GM12864 (cell line): Measurements from ENCODE around the gene TMEM50A.

Source experiments
- DNase-seq: peaks from one replicate; pipeline ENCODE4 v3.0.0-alpha.2; 2011; ENCODE audit warnings: low read depth
- H3K4me3 ChIP-seq: 2 replicates; pipeline ENCODE4 v1.5.1; 2011; ENCODE audit warnings: mild to moderate bottlenecking, low read depth, low read length, control low read depth
- CTCF ChIP-seq: IDR thresholded peaks from 2 replicates; pipeline ENCODE4 v1.5.1; 2011; ENCODE audit warnings: low read depth, mild to moderate bottlenecking, moderate library complexity, low read length, control low read depth, inconsistent platforms; ENCODE audit errors: missing control alignments

The TMEM50A gene

GRCh38 chr1:25347556-25347955, 9.4 kb downstream of the TMEM50A start:
- TF ChIP-seq CTCF = no peak

GRCh38 chr1:25349606-25350005, 11.5 kb downstream of the TMEM50A start:
- DNase-seq = no peak
- TF ChIP-seq CTCF = no peak
- H3K4me3 ChIP-seq = no peak overlapping the region

More at GRCh38 chr1:25347556-25347955, 9.4 kb downstream of the TMEM50A start:
- no peak overlapping the region for H3K4me3 ChIP-seq
- no peak for DNase-seq

GRCh38 chr1:25355841-25356395, 17.8 kb downstream of the TMEM50A start:
- DNase-seq = no peak
- no peak for TF ChIP-seq CTCF
- no peak overlapping the region for H3K4me3 ChIP-seq

GRCh38 chr1:25356441-25356840, 18.3 kb downstream of the TMEM50A start:
- no peak overlapping the region for H3K4me3 ChIP-seq
- DNase-seq = no peak
- TF ChIP-seq CTCF = no peak

- no peak for DNase-seq
- H3K4me3 ChIP-seq = no peak overlapping the region
- no peak for TF ChIP-seq CTCF
Measured at GRCh38 chr1:25356848-25357247, 18.7 kb downstream of the TMEM50A start.

- no peak overlapping the region for H3K4me3 ChIP-seq
- DNase-seq = no peak
- no peak for TF ChIP-seq CTCF
Measured at GRCh38 chr1:25360596-25361581, 22.8 kb downstream of the TMEM50A start.
